ENCODE measurements around the gene TEP1. TPM values are rescaled to one million over a fixed set of nuclear protein-coding genes. Genes with fewer than 3 reads are reported as not detected.

Gene TEP1
- total RNA-seq, 4 donors from 2014 or later: 72.2 to 216 (median 79.9) TPM

GRCh38 chr14:20438664-20439063 is 25.4 kb upstream of the TEP1 start:
- H3K36me3 ChIP-seq: no peaks in the 10 kb centered on the region

GRCh38 chr14:20436363-20436755 is 23.1 kb upstream of the TEP1 start:
- H3K27ac ChIP-seq: no peak overlapping the region
- in situ Hi-C loops (cut with MboI; ENCODE audit: low pct_ligation_motif_present in 1 of 4, low pct_unique_long_range_greater_than_20kb in 1 of 4, low sequenced_read_pairs in 3 of 4) (no loop called here), intact Hi-C loops (cut with DNase I; ENCODE audit: low total_unique reads) (no loop called here)
- no peak for DNase-seq
- H3K4me1 ChIP-seq: no peaks in the 10 kb centered on the region
- H3K36me3 ChIP-seq: no peaks in the 10 kb centered on the region
- H3K9me3 ChIP-seq: no peaks in the 10 kb centered on the region
- 91 to 94% methylated on average over 3 to 4 of the region's 4 CpGs for WGBS, 2 donors (ENCODE audit: low coverage in 1 of 2)
- no peaks in the 10 kb centered on the region for H3K27me3 ChIP-seq
- no peak overlapping the region for H3K4me3 ChIP-seq
- no peak for TF ChIP-seq POLR2A (IDR thresholded peaks at IDR 0.05)
- TF ChIP-seq CTCF (IDR thresholded peaks at IDR 0.05): no peak
- TF ChIP-seq POLR2AphosphoS5 (IDR thresholded peaks at IDR 0.05): no peak
- no peak for TF ChIP-seq EP300 (IDR thresholded peaks at IDR 0.05; ENCODE audit: low read depth)

More at GRCh38 chr14:20438664-20439063, 25.4 kb upstream of the TEP1 start:
- in situ Hi-C loops (cut with MboI; ENCODE audit: low pct_ligation_motif_present in 1 of 4, low pct_unique_long_range_greater_than_20kb in 1 of 4, low sequenced_read_pairs in 3 of 4) (no loop called here), intact Hi-C loops (cut with DNase I; ENCODE audit: low total_unique reads) (no loop called here)
- Histone ChIP-seq H3K4me3 (no peak overlapping the region), H3K4me1 (no peaks in the 10 kb centered on the region), H3K9me3 (no peaks in the 10 kb centered on the region), H3K27me3 (no peaks in the 10 kb centered on the region), H3K27ac (no peak overlapping the region)
- DNase-seq: no peak
- WGBS, 2 donors (ENCODE audit: low coverage in 1 of 2): 85 to 94% methylated on average over 7 of the region's 7 CpGs
- TF ChIP-seq POLR2A (IDR thresholded peaks at IDR 0.05): no peak
- TF ChIP-seq CTCF (IDR thresholded peaks at IDR 0.05): no peak
- TF ChIP-seq EP300 (IDR thresholded peaks at IDR 0.05; ENCODE audit: low read depth): no peak
- no peak for TF ChIP-seq POLR2AphosphoS5 (IDR thresholded peaks at IDR 0.05)

DNA sequence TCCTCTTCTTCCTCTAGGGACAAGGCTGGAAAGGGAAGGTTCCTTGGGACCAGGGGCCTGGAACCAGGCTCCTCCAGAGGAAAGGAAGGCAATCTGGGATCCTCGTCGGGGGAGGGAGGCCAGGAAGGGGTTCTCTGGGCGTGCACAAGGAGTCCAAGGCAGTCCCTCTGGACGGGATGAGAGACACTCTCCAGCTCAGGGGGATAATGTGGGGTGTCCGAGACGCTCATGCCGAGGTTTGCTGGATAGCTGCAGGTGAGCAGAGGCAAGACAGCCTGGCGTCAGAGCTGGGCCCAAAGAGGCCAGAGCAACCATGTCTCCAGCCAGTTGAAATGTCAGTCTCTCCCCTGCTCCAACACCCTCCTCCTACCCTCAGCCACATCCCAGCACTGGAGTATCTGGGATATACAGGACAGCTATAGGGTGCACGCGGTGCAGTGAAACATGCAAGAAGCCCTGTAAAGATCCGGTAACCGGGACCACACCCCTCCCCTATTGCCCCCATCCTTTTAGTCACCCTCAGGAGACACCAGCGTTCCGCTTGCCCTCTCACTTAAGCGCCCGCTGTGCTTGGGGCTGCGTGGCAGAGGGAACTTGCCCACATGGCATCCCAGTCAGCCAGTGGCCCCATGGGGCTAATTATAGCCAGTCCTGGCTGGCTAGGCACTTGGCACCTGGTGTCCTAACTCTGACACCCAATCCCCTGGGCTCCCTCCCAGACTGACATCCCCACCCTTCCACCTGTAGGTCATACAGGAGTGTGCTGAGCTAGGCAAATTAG is 22.5 kb upstream of the TEP1 start, which contains the start of gene KLHL33:
Gene KLHL33 (minus strand): TSS at position 585 of the 781 bp plus-strand sequence. CDS start 355 bp downstream, at position 230.
- Histone ChIP-seq H3K27me3 (no peaks in the 10 kb centered on the region), H3K4me1 (no peaks in the 10 kb centered on the region), H3K9me3 (no peaks in the 10 kb centered on the region), H3K4me3 (peak within 1 kb of the TSS in 3 of 4 donors; percentile 2 to 33 (median 13)), H3K27ac (peak within 1 kb of the TSS; percentile 24 to 70 (median 40)), H3K36me3 (no peaks in the 10 kb centered on the region)
- in situ Hi-C loops (cut with MboI; ENCODE audit: low pct_ligation_motif_present in 1 of 4, low pct_unique_long_range_greater_than_20kb in 1 of 4, low sequenced_read_pairs in 3 of 4) (no loop called here), intact Hi-C loops (cut with DNase I; ENCODE audit: low total_unique reads) (no loop called here)
- 86% methylated on average over 17 of the region's 17 CpGs; no CpG with 5 or more reads in 1 of the 2 donors for WGBS, 2 donors (ENCODE audit: low coverage in 1 of 2)
- no peak for DNase-seq
- TF ChIP-seq EP300 (IDR thresholded peaks at IDR 0.05; ENCODE audit: low read depth) (no peak), POLR2AphosphoS5 (IDR thresholded peaks at IDR 0.05) (no peak), CTCF (IDR thresholded peaks at IDR 0.05) (no peak), POLR2A (IDR thresholded peaks at IDR 0.05) (no peak)

DNA sequence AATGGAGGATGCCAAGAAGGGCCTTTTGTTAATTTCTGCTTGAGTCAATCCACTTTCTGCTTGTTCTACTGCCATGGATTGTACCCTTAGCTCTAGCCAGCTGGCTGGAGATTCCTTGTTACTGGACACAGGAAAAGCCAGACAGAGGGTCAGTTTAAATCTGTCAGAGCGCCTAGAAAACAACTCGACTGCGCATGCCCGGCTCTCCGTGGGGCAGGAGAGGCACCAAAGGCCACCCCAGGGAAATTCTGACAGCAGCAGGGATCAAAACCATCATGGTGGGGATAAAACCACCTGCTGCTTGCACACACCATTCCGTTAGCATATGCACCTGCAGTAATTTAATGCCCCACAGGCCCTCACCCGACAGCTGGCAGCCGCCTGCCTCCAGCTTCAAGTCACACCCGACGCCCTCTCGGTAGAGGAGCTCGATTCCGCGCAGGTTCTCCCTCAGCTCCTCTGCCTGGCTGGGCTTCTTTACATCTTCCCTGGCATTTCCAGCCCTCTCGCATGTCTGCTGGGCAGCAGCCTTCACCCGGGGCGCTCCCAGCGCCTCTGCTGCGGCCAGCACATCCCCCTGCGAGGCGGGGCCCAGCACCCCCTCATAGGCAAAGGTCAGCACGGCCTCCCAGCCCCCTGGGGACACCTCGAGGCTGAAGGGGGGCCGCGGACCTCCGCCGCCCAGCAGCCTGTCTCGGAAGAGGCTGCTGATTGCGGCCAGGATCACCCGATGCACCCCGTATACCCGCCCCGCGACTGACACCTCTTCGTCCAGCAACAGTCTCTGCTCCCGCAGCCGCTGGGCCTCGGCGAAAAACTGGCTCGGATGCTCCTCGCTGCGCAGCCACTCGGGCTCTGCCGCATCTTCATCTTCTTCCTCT is 21.6 kb upstream of the TEP1 start:
- in situ Hi-C loops (cut with MboI; ENCODE audit: low pct_ligation_motif_present in 1 of 4, low pct_unique_long_range_greater_than_20kb in 1 of 4, low sequenced_read_pairs in 3 of 4) (no loop called here), intact Hi-C loops (cut with DNase I; ENCODE audit: low total_unique reads) (no loop called here)
- peaks cover 0 to 6% (median 4%) of the 10 kb centered on the region in 4 donors for H3K4me1 ChIP-seq
- 60 to 74% methylated on average over 3 to 44 of the region's 44 CpGs for WGBS, 2 donors (ENCODE audit: low coverage in 1 of 2)
- no peak for TF ChIP-seq EP300 (IDR thresholded peaks at IDR 0.05; ENCODE audit: low read depth)
- TF ChIP-seq POLR2AphosphoS5 (IDR thresholded peaks at IDR 0.05): no peak
- TF ChIP-seq CTCF (IDR thresholded peaks at IDR 0.05): no peak
- TF ChIP-seq POLR2A (IDR thresholded peaks at IDR 0.05): no peak
- H3K36me3 ChIP-seq: no peaks in the 10 kb centered on the region
- H3K27me3 ChIP-seq: no peaks in the 10 kb centered on the region
- peak; percentile 18 for DNase-seq
- no peaks in the 10 kb centered on the region for H3K9me3 ChIP-seq
- H3K27ac ChIP-seq: peak overlapping the region; percentile 24 to 70 (median 40)
- H3K4me3 ChIP-seq: peak overlapping the region in 3 of 4 donors; percentile 2 to 33 (median 13)

Measured in transverse colon (tissue), 4 donors.